Measurements from ENCODE around the gene ZNF587. TPM values are rescaled to one million over a fixed set of nuclear protein-coding genes. Genes with fewer than 3 reads are reported as not detected.

The ZNF587 gene
- total and polyA plus RNA-seq, 2 donors from 2014 or later: 3.7 to 37.3 TPM

DNA sequence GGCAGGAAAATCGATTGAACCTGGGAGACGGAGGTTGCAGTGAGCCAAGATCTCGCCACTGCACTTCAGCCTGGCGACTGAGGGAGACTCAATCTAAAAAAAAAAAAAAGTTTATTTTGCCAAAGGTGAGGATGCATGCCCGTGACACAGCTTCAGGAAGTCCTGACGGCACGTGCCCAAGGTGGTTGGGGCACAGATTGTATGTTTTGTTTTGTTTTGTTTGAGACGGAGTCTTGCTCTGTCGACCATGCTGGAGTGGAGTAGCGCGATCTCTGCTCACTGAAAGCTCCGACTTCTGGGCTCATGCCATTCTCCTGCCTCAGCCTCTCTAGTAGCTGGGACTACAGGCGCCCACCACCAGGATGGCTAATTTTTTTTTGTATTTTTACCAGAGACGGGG is 31.7 kb upstream of the ZNF587 start:
- TF ChIP-seq CTCF (IDR thresholded peaks at IDR 0.05; ENCODE audit: borderline replicate concordance, extremely low read depth, insufficient read depth): no peak
- H3K4me3 ChIP-seq (ENCODE audit: low read length in 3 of 3): no peak overlapping the region
- H3K36me3 ChIP-seq (ENCODE audit: control insufficient read depth in 2 of 3, insufficient read depth in 3 of 3, low read length in 3 of 3): peaks cover 0 to 2% (median 0%) of the 10 kb centered on the region in 3 donors
- H3K27ac ChIP-seq (ENCODE audit: low read depth in 2 of 2, low read length in 2 of 2): no peak overlapping the region
- intact Hi-C loops (cut with DNase I): no loop called here
- FAIRE-seq (no peak), DNase-seq (no peak)
- no peaks in the 10 kb centered on the region for H3K9me3 ChIP-seq (ENCODE audit: control insufficient read depth in 2 of 3, insufficient read depth in 1 of 3, low read length in 3 of 3)
- no peaks in the 10 kb centered on the region for H3K27me3 ChIP-seq (ENCODE audit: control insufficient read depth, insufficient read depth, low read length)
- H3K4me1 ChIP-seq (ENCODE audit: control insufficient read depth in 2 of 3, insufficient read depth in 2 of 3, low read depth in 1 of 3, low read length in 3 of 3): peaks cover 3 to 9% (median 4%) of the 10 kb centered on the region in 3 donors
- H3K9ac ChIP-seq (ENCODE audit: low read length in 3 of 3): no peak overlapping the region

DNA sequence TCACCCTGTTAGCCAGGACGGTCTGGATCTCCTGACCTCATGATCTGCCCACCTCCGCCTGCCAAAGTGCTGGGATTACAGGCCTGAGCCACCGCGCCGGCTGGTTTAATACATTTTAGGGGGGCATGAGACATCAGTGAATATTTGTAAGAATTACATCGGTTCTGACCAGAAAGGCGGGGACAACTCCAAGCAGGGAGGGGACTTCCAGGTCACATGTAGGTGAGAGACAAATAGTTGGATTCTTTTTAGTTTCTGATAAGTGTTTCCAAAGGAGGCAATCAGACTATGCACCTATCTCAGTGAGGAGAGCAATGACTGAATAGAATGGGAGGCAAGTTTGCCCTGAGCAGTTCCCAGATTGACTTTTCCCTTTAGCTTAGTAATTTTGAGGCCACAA is 31.3 kb upstream of the ZNF587 start:
- Histone ChIP-seq H3K27ac (ENCODE audit: low read depth in 2 of 2, low read length in 2 of 2) (no peak overlapping the region), H3K9me3 (ENCODE audit: control insufficient read depth in 2 of 3, insufficient read depth in 1 of 3, low read length in 3 of 3) (no peaks in the 10 kb centered on the region), H3K4me3 (ENCODE audit: low read length in 3 of 3) (no peak overlapping the region), H3K9ac (ENCODE audit: low read length in 3 of 3) (no peak overlapping the region), H3K36me3 (ENCODE audit: control insufficient read depth in 2 of 3, insufficient read depth in 3 of 3, low read length in 3 of 3) (no peaks in the 10 kb centered on the region), H3K27me3 (ENCODE audit: control insufficient read depth, insufficient read depth, low read length) (no peaks in the 10 kb centered on the region), H3K4me1 (ENCODE audit: control insufficient read depth in 2 of 3, insufficient read depth in 2 of 3, low read depth in 1 of 3, low read length in 3 of 3) (peaks cover 3 to 8% (median 4%) of the 10 kb centered on the region in 3 donors)
- intact Hi-C loops (cut with DNase I): no loop called here
- DNase-seq (no peak), FAIRE-seq (no peak)
- no peak for TF ChIP-seq CTCF (IDR thresholded peaks at IDR 0.05; ENCODE audit: borderline replicate concordance, extremely low read depth, insufficient read depth)

GRCh38 chr19:57819475-57820148 is 30.0 kb upstream of the ZNF587 start:
- no peak for FAIRE-seq
- TF ChIP-seq CTCF (IDR thresholded peaks at IDR 0.05; ENCODE audit: borderline replicate concordance, extremely low read depth, insufficient read depth): no peak
- intact Hi-C loops (cut with DNase I): no loop called here

More at GRCh38 chr19:57819475-57820148, 30.0 kb upstream of the ZNF587 start:
- H3K9ac ChIP-seq (ENCODE audit: low read length in 3 of 3): peak overlapping the region; percentile 94 to 99 (median 95)
- peaks cover 3 to 9% (median 4%) of the 10 kb centered on the region in 3 donors for H3K4me1 ChIP-seq (ENCODE audit: control insufficient read depth in 2 of 3, insufficient read depth in 2 of 3, low read depth in 1 of 3, low read length in 3 of 3)
- peak overlapping the region; percentile 51 to 76 for H3K27ac ChIP-seq (ENCODE audit: low read depth in 2 of 2, low read length in 2 of 2)
- no peaks in the 10 kb centered on the region for H3K36me3 ChIP-seq (ENCODE audit: control insufficient read depth in 2 of 3, insufficient read depth in 3 of 3, low read length in 3 of 3)
- peak; percentile 84 to 96 (median 90) for DNase-seq
- H3K4me3 ChIP-seq (ENCODE audit: low read length in 3 of 3): peak overlapping the region; percentile 94 to 97 (median 95)
- no peaks in the 10 kb centered on the region for H3K9me3 ChIP-seq (ENCODE audit: control insufficient read depth in 2 of 3, insufficient read depth in 1 of 3, low read length in 3 of 3)
- H3K27me3 ChIP-seq (ENCODE audit: control insufficient read depth, insufficient read depth, low read length): no peaks in the 10 kb centered on the region

All from kidney (tissue), 14 donors.